T1000 (cell line): Measurements from ENCODE around the gene MINAR1.

Source experiments
- DNase-seq: peaks from one replicate; lab custom pipeline; 2025; ENCODE audit warnings: mixed read lengths; lab: John Stamatoyannopoulos, UW

The MINAR1 gene

GRCh38 chr15:79463781-79464270 is 31.7 kb downstream of the MINAR1 start:
- no peak for DNase-seq

- no peak for DNase-seq
Observed at GRCh38 chr15:79466488-79466887, 34.4 kb downstream of the MINAR1 start.

GRCh38 chr15:79467865-79468586 is 35.9 kb downstream of the MINAR1 start:
- no peak for DNase-seq

GRCh38 chr15:79472446-79472845 is 40.3 kb downstream of the MINAR1 start:
- DNase-seq, result no peak

- no peak for DNase-seq
Observed at GRCh38 chr15:79474252-79474651, 42.1 kb downstream of the MINAR1 start.

- no peak for DNase-seq
Observed at GRCh38 chr15:79475306-79475705, 43.2 kb downstream of the MINAR1 start.

GRCh38 chr15:79478108-79478507 is 46.0 kb downstream of the MINAR1 start:
- DNase-seq, result no peak

GRCh38 chr15:79479616-79480015 is 47.5 kb downstream of the MINAR1 start:
- DNase-seq, result no peak

- no peak for DNase-seq
Observed at GRCh38 chr15:79481793-79482192, 49.7 kb downstream of the MINAR1 start.
